ENCODE data around the gene ITPR3.

ITPR3 gene

GRCh38 chr6:33641144-33641543, 20.0 kb downstream of the ITPR3 start:
- no peak overlapping the region for H2AFZ ChIP-seq (ENCODE audit: low read length)
- H3K36me3 ChIP-seq (ENCODE audit: insufficient read depth, low read length): peaks cover 48% of the 10 kb centered on the region
- H3K79me2 ChIP-seq (ENCODE audit: insufficient read depth, low read length): no peaks in the 10 kb centered on the region
- no peak overlapping the region for H3K4me3 ChIP-seq (ENCODE audit: low read depth, low read length, poor library complexity, severe bottlenecking)
- no peaks in the 10 kb centered on the region for H3K4me1 ChIP-seq (ENCODE audit: insufficient read depth, low read length, severe bottlenecking)
- no peak overlapping the region for H3K27ac ChIP-seq (ENCODE audit: low read depth, low read length, poor library complexity, severe bottlenecking)
- no peaks in the 10 kb centered on the region for H4K20me1 ChIP-seq (ENCODE audit: insufficient read depth, low read length)
- no peak overlapping the region for H3K9ac ChIP-seq (ENCODE audit: low read length)
- no peaks in the 10 kb centered on the region for H3K27me3 ChIP-seq (ENCODE audit: insufficient read depth, low read length)
- no peaks in the 10 kb centered on the region for H3K9me2 ChIP-seq (ENCODE audit: low read depth, low read length)
- H3F3A ChIP-seq (ENCODE audit: insufficient read depth, low read length): no peaks in the 10 kb centered on the region
- H3K4me2 ChIP-seq (ENCODE audit: low read length): no peak overlapping the region
- no peaks in the 10 kb centered on the region for H3K9me3 ChIP-seq (ENCODE audit: low read length)
- no peak for TF ChIP-seq EZH2 (IDR thresholded peaks at IDR 0.05; ENCODE audit: borderline replicate concordance, low read length)
- TF ChIP-seq, protein P1, sequence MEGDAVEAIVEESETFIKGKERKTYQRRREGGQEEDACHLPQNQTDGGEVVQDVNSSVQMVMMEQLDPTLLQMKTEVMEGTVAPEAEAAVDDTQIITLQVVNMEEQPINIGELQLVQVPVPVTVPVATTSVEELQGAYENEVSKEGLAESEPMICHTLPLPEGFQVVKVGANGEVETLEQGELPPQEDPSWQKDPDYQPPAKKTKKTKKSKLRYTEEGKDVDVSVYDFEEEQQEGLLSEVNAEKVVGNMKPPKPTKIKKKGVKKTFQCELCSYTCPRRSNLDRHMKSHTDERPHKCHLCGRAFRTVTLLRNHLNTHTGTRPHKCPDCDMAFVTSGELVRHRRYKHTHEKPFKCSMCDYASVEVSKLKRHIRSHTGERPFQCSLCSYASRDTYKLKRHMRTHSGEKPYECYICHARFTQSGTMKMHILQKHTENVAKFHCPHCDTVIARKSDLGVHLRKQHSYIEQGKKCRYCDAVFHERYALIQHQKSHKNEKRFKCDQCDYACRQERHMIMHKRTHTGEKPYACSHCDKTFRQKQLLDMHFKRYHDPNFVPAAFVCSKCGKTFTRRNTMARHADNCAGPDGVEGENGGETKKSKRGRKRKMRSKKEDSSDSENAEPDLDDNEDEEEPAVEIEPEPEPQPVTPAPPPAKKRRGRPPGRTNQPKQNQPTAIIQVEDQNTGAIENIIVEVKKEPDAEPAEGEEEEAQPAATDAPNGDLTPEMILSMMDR (IDR thresholded peaks at IDR 0.05; ENCODE audit: low read length): no peak

DNA sequence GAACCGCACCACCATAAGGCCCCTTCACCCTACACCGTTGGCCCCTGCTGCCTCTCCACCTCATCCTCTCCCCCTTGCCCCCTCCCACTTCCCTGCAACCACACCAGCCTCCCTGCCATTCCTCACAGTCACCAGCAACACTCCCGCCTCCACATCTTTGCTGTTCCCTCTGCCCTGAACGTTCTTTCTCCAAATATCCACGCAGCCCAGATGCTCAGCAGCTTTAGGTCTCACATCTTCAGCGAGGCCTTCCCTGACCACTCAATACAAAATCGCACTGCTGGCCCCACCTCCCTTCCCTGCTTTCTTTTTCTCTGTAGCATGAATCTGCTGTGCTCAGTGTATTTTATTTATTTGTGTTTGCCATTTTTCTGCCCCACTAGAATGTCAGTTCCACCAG, 20.5 kb downstream of the ITPR3 start:
- Histone ChIP-seq H3K27ac (ENCODE audit: low read depth, low read length, poor library complexity, severe bottlenecking) (no peak overlapping the region), H3K9ac (ENCODE audit: low read length) (no peak overlapping the region), H3K79me2 (ENCODE audit: insufficient read depth, low read length) (no peaks in the 10 kb centered on the region), H4K20me1 (ENCODE audit: insufficient read depth, low read length) (no peaks in the 10 kb centered on the region), H3K4me1 (ENCODE audit: insufficient read depth, low read length, severe bottlenecking) (no peaks in the 10 kb centered on the region), H3K9me3 (ENCODE audit: low read length) (no peaks in the 10 kb centered on the region), H3K4me3 (ENCODE audit: low read depth, low read length, poor library complexity, severe bottlenecking) (no peak overlapping the region), H3K36me3 (ENCODE audit: insufficient read depth, low read length) (peaks cover 50% of the 10 kb centered on the region), H3K9me2 (ENCODE audit: low read depth, low read length) (no peaks in the 10 kb centered on the region), H3F3A (ENCODE audit: insufficient read depth, low read length) (no peaks in the 10 kb centered on the region), H3K27me3 (ENCODE audit: insufficient read depth, low read length) (no peaks in the 10 kb centered on the region), H3K4me2 (ENCODE audit: low read length) (no peak overlapping the region), H2AFZ (ENCODE audit: low read length) (no peak overlapping the region)
- TF ChIP-seq EZH2 (IDR thresholded peaks at IDR 0.05; ENCODE audit: borderline replicate concordance, low read length): no peak
- TF ChIP-seq, protein P1 (IDR thresholded peaks at IDR 0.05; ENCODE audit: low read length): no peak

- Histone ChIP-seq H3K9me3 (ENCODE audit: low read length) (no peaks in the 10 kb centered on the region), H3K9ac (ENCODE audit: low read length) (no peak overlapping the region), H3K4me2 (ENCODE audit: low read length) (no peak overlapping the region), H2AFZ (ENCODE audit: low read length) (no peak overlapping the region), H3K4me1 (ENCODE audit: insufficient read depth, low read length, severe bottlenecking) (no peaks in the 10 kb centered on the region), H4K20me1 (ENCODE audit: insufficient read depth, low read length) (no peaks in the 10 kb centered on the region), H3K4me3 (ENCODE audit: low read depth, low read length, poor library complexity, severe bottlenecking) (no peak overlapping the region), H3K27me3 (ENCODE audit: insufficient read depth, low read length) (no peaks in the 10 kb centered on the region), H3F3A (ENCODE audit: insufficient read depth, low read length) (no peaks in the 10 kb centered on the region), H3K36me3 (ENCODE audit: insufficient read depth, low read length) (peaks cover 60% of the 10 kb centered on the region), H3K27ac (ENCODE audit: low read depth, low read length, poor library complexity, severe bottlenecking) (no peak overlapping the region), H3K79me2 (ENCODE audit: insufficient read depth, low read length) (no peaks in the 10 kb centered on the region; the same call in 1 of the 2 replicates), H3K9me2 (ENCODE audit: low read depth, low read length) (no peaks in the 10 kb centered on the region)
- no peak for TF ChIP-seq EZH2 (IDR thresholded peaks at IDR 0.05; ENCODE audit: borderline replicate concordance, low read length)
- TF ChIP-seq, protein P1 (IDR thresholded peaks at IDR 0.05; ENCODE audit: low read length): no peak
These were observed 21.8 kb downstream of the ITPR3 start for GRCh38 chr6:33642897-33643296.
